Trophoblast cell (in vitro differentiated cells and primary cell): ENCODE data around the gene EPHA1.

Experiments
- DNase-seq, 2 donors: peaks; one replicate each; pipeline ENCODE4 v3.0.0-alpha.2; 2016
- H2AFZ ChIP-seq: 2 replicates; pipeline ENCODE4 v1.6.1; 2013; ENCODE audit warnings: low read length, moderate library complexity, mild to moderate bottlenecking; ENCODE audit not compliant: insufficient read depth, poor library complexity
- H2AK5ac ChIP-seq: 2 replicates; pipeline ENCODE4 v1.6.1; 2013; ENCODE audit warnings: mild to moderate bottlenecking, low read length
- H2BK120ac ChIP-seq: 2 replicates; pipeline ENCODE4 v1.6.1; 2013; ENCODE audit warnings: low read length, mild to moderate bottlenecking, moderate library complexity; ENCODE audit not compliant: insufficient read depth, poor library complexity
- H2BK12ac ChIP-seq: 2 replicates; pipeline ENCODE4 v1.6.1; 2013; ENCODE audit warnings: mild to moderate bottlenecking, low read length, moderate library complexity
- H2BK5ac ChIP-seq: 2 replicates; pipeline ENCODE4 v1.6.1; 2013; ENCODE audit warnings: low read length, low read depth, moderate library complexity, mild to moderate bottlenecking; ENCODE audit not compliant: poor library complexity
- H3K14ac ChIP-seq: 2 replicates; pipeline ENCODE4 v1.6.1; 2013; ENCODE audit warnings: mild to moderate bottlenecking, low read length
- H3K18ac ChIP-seq: 2 replicates; pipeline ENCODE4 v1.6.1; 2013; ENCODE audit warnings: mild to moderate bottlenecking, low read length
- H3K23ac ChIP-seq: 2 replicates; pipeline ENCODE4 v1.6.1; 2013; ENCODE audit warnings: low read length
- H3K27ac ChIP-seq: 2 replicates; pipeline ENCODE4 v1.5.1; 2013; ENCODE audit warnings: low read depth, mild to moderate bottlenecking, inconsistent platforms, low read length, moderate library complexity
- H3K27me3 ChIP-seq: 2 replicates; pipeline ENCODE4 v1.6.1; 2013; ENCODE audit warnings: inconsistent platforms, mild to moderate bottlenecking, low read length, moderate library complexity; ENCODE audit not compliant: insufficient read depth
- H3K36me3 ChIP-seq, 2 experiments: 1 replicate in 1 of 2; 2 replicates in 1 of 2; pipeline ENCODE4 v1.6.1; 2013; ENCODE audit warnings: low read length in 2 of 2, mild to moderate bottlenecking in 2 of 2, moderate library complexity in 1 of 2; ENCODE audit not compliant: insufficient read depth in 2 of 2, control insufficient read depth in 1 of 2
- H3K4ac ChIP-seq: 2 replicates; pipeline ENCODE4 v1.6.1; 2013; ENCODE audit warnings: low read depth, mild to moderate bottlenecking, low read length, moderate library complexity
- H3K4me1 ChIP-seq, 2 experiments: 1 replicate in 1 of 2; 2 replicates in 1 of 2; pipeline ENCODE4 v1.6.1; 2013; ENCODE audit warnings: low read length in 2 of 2, mild to moderate bottlenecking in 2 of 2, moderate library complexity in 1 of 2; ENCODE audit not compliant: insufficient read depth in 2 of 2, control insufficient read depth in 1 of 2
- H3K4me2 ChIP-seq: 2 replicates; pipeline ENCODE4 v1.6.1; 2013; ENCODE audit warnings: inconsistent platforms, mild to moderate bottlenecking, low read length, moderate library complexity
- H3K4me3 ChIP-seq: 2 replicates; pipeline ENCODE4 v1.5.1; 2013; ENCODE audit warnings: mild to moderate bottlenecking, low read depth, low read length, inconsistent platforms
- H3K79me1 ChIP-seq: one replicate; pipeline ENCODE4 v1.6.1; 2013; ENCODE audit warnings: low read length
- H3K79me2 ChIP-seq: 2 replicates; pipeline ENCODE4 v1.6.1; 2013; ENCODE audit warnings: low read length, mild to moderate bottlenecking; ENCODE audit not compliant: control insufficient read depth, insufficient read depth, poor library complexity
- H3K9ac ChIP-seq: 2 replicates; pipeline ENCODE4 v1.6.1; 2013; ENCODE audit warnings: mild to moderate bottlenecking, low read length
- H3K9me3 ChIP-seq: 2 replicates; pipeline ENCODE4 v1.6.1; 2013; ENCODE audit warnings: low read depth, mild to moderate bottlenecking, control low read depth, inconsistent platforms, low read length; ENCODE audit not compliant: insufficient read depth
- H4K12ac ChIP-seq: 2 replicates; pipeline ENCODE4 v1.6.1; 2013; ENCODE audit warnings: low read depth, mild to moderate bottlenecking, low read length, moderate library complexity
- H4K8ac ChIP-seq: 2 replicates; pipeline ENCODE4 v1.6.1; 2013; ENCODE audit warnings: low read depth, mild to moderate bottlenecking, low read length, moderate library complexity
- H4K91ac ChIP-seq: one replicate; pipeline ENCODE4 v1.6.1; 2013; ENCODE audit warnings: low read depth, mild to moderate bottlenecking, low read length, moderate library complexity
- WGBS: extraction: QIAGEN DNeasy Blood & Tissue Kit; methylation state at CpG from one replicate; pipeline ENCODE4 v1.1.7; 2013; ENCODE audit warnings: missing lambda C conversion rate; ENCODE audit not compliant: insufficient read length, insufficient coverage; ENCODE audit errors: extremely low coverage; 5-methylcytosine and 5-hydroxymethylcytosine counted together

EPHA1 gene

DNA sequence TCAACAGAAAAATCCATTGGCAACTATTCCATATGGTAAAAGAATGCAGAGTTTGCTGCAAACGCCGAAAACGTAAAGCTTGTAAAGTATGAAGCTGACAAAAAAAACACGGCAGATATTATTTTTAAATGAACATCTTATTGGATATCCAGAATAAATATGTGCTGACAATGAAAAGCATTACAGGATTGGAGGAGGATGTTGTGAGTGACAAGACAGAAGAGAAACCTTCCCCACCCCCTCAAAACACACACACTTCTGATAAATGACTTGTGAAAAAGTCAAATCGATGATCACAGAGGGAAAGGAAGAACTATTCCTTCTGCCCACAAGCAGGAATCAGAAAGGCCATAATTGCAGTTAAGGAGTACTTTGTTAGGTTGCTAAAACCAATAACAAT is 60.7 kb downstream of the EPHA1 start:
- no peak overlapping the region for H4K91ac ChIP-seq
- DNase-seq = no peak
- H3K4me3 ChIP-seq = no peak overlapping the region
- H3K9ac ChIP-seq = no peak overlapping the region
- no peak overlapping the region for H3K14ac ChIP-seq
- no peaks in the 10 kb centered on the region for H3K9me3 ChIP-seq
- H3K4ac ChIP-seq = no peak overlapping the region
- H3K4me1 ChIP-seq = peaks cover 6 to 7% of the 10 kb centered on the region in 2 experiments
- no peak overlapping the region for H3K27ac ChIP-seq
- no peak overlapping the region for H3K18ac ChIP-seq
- H2BK5ac ChIP-seq = no peak overlapping the region
- H2AK5ac ChIP-seq = no peak overlapping the region
- H3K4me2 ChIP-seq = no peak overlapping the region
- H3K27me3 ChIP-seq = no peaks in the 10 kb centered on the region
- H3K23ac ChIP-seq = no peak overlapping the region
- H2BK120ac ChIP-seq = no peak overlapping the region
- no peak overlapping the region for H2BK12ac ChIP-seq
- H4K12ac ChIP-seq = no peak overlapping the region
- WGBS = no CpG with 5 or more reads among the region's 5 CpGs
- H3K79me2 ChIP-seq = no peaks in the 10 kb centered on the region
- H3K79me1 ChIP-seq = peaks cover 2% of the 10 kb centered on the region
- H4K8ac ChIP-seq = no peak overlapping the region
- no peaks in the 10 kb centered on the region for H3K36me3 ChIP-seq
- no peak overlapping the region for H2AFZ ChIP-seq

DNA sequence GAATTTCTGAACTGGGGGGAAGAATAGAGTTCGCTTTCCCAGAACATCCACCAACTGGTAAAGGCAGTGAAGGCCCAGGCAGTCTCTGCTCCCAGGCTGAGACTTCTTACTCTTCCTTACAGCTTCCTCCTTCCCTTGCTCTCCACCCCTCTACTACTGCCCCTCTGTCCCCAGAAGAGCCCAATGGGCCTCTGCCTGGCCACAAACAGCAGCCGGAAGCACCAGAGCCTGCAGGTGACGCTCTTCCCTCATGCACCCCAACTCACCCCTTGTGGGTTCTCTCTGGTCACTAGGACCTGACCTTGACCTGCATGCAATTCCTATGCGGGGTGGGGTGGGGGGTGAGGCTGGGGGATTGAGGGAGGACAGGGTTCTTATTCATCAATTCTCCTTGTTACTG is 62.6 kb downstream of the EPHA1 start:
- Histone ChIP-seq H3K9me3 (no peaks in the 10 kb centered on the region), H3K79me1 (peaks cover 2% of the 10 kb centered on the region), H3K4ac (no peak overlapping the region), H2AK5ac (no peak overlapping the region), H3K18ac (no peak overlapping the region), H2AFZ (no peak overlapping the region), H3K27ac (no peak overlapping the region), H2BK5ac (no peak overlapping the region), H3K14ac (no peak overlapping the region), H4K12ac (no peak overlapping the region), H2BK12ac (no peak overlapping the region), H3K23ac (no peak overlapping the region), H3K27me3 (no peaks in the 10 kb centered on the region), H3K4me3 (no peak overlapping the region), H3K79me2 (no peaks in the 10 kb centered on the region), H2BK120ac (no peak overlapping the region), H4K8ac (no peak overlapping the region), H3K9ac (no peak overlapping the region), H3K4me1 (no peaks in the 10 kb centered on the region), H3K36me3 (no peaks in the 10 kb centered on the region), H4K91ac (no peak overlapping the region), H3K4me2 (no peak overlapping the region)
- no peak for DNase-seq
- WGBS = no CpG with 5 or more reads among the region's 4 CpGs

DNA sequence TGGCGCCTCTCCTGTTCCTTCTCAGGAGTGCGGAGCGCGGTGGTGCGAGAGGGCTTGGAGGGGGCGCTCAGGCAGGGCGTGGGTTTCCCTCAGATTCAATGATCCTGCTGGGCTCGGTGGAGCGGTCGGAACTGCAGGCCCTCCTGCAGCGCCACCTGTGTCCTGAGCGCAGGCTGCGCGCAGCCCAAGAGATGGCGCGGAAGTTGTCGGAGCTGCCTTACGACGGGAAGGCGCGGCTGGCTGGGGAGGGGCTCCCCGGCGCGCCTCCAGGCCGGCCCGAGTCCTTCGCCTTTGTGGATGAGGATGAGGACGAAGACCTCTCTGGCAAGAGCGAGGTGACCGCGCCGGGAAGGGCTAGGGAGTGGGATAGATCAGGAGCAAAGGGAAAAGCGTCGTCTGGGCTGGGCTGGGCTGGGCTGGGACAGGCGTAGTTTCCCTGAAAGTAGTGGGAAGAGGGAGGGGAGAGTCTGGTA is 63.2 kb downstream of the EPHA1 start:
- WGBS = no CpG with 5 or more reads among the region's 35 CpGs
- H2AFZ ChIP-seq = peak overlapping the region; percentile 65
- H3K9ac ChIP-seq = no peak overlapping the region
- H3K27me3 ChIP-seq = no peaks in the 10 kb centered on the region
- H3K23ac ChIP-seq = no peak overlapping the region
- H3K79me1 ChIP-seq = peaks cover 2% of the 10 kb centered on the region
- H3K4me3 ChIP-seq = no peak overlapping the region
- no peak overlapping the region for H3K27ac ChIP-seq
- peak; percentile 18 to 49 for DNase-seq
- no peak overlapping the region for H4K91ac ChIP-seq
- peak overlapping the region; percentile 66 for H3K4me2 ChIP-seq
- no peak overlapping the region for H2AK5ac ChIP-seq
- no peak overlapping the region for H3K18ac ChIP-seq
- no peak overlapping the region for H2BK5ac ChIP-seq
- peak overlapping the region; percentile 68 for H4K12ac ChIP-seq
- H3K4ac ChIP-seq = no peak overlapping the region
- H3K14ac ChIP-seq = no peak overlapping the region
- no peaks in the 10 kb centered on the region for H3K9me3 ChIP-seq
- H3K4me1 ChIP-seq = no peaks in the 10 kb centered on the region
- H3K36me3 ChIP-seq = no peaks in the 10 kb centered on the region
- H2BK12ac ChIP-seq = peak overlapping the region; percentile 44
- no peaks in the 10 kb centered on the region for H3K79me2 ChIP-seq
- H4K8ac ChIP-seq = peak overlapping the region; percentile 84
- peak overlapping the region; percentile 18 for H2BK120ac ChIP-seq

DNA sequence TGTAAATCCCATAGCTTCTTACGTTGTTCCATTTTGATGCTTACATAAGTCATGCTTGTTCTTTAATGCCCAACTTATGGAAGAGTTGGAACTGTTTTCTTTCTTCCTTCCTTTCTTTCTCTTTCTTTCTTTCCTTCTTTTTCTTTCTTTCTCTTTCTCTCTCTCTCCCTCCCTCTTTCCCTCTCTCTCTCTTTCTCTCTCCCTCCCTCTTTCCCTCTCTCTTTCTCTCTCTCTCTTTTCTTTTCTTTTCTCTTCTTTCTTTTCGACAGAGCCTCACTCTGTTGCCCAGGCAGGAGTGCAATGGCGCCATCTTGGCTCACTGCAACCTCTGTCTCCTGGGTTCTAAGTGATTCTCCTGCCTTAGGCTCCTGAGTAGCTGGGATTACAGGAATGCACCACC is 65.1 kb downstream of the EPHA1 start:
- no peak overlapping the region for H3K18ac ChIP-seq
- H3K4me1 ChIP-seq = no peaks in the 10 kb centered on the region
- H4K91ac ChIP-seq = no peak overlapping the region
- no peak overlapping the region for H2BK120ac ChIP-seq
- no peaks in the 10 kb centered on the region for H3K79me2 ChIP-seq
- no peak overlapping the region for H2AFZ ChIP-seq
- no peak overlapping the region for H3K27ac ChIP-seq
- DNase-seq = no peak
- H3K27me3 ChIP-seq = no peaks in the 10 kb centered on the region
- peaks cover 2% of the 10 kb centered on the region for H3K79me1 ChIP-seq
- no CpG with 5 or more reads among the region's 3 CpGs for WGBS
- no peak overlapping the region for H4K8ac ChIP-seq
- no peaks in the 10 kb centered on the region for H3K36me3 ChIP-seq
- no peak overlapping the region for H4K12ac ChIP-seq
- no peak overlapping the region for H3K14ac ChIP-seq
- no peak overlapping the region for H2BK5ac ChIP-seq
- H3K9me3 ChIP-seq = no peaks in the 10 kb centered on the region
- no peak overlapping the region for H3K4ac ChIP-seq
- no peak overlapping the region for H3K4me2 ChIP-seq
- no peak overlapping the region for H2BK12ac ChIP-seq
- H2AK5ac ChIP-seq = no peak overlapping the region
- no peak overlapping the region for H3K23ac ChIP-seq
- H3K4me3 ChIP-seq = no peak overlapping the region
- no peak overlapping the region for H3K9ac ChIP-seq
